C1 segment of cervical spinal cord (tissue), 14 donors: ENCODE results near the gene ACKR2.
A peak's percentile ranks its signal among the peaks of the same experiment; 100 is the strongest.

Source experiments
- DNase-seq, 14 donors: peaks; one replicate each; lab custom pipeline; 2025; lab: John Stamatoyannopoulos, UW

Gene ACKR2

DNA sequence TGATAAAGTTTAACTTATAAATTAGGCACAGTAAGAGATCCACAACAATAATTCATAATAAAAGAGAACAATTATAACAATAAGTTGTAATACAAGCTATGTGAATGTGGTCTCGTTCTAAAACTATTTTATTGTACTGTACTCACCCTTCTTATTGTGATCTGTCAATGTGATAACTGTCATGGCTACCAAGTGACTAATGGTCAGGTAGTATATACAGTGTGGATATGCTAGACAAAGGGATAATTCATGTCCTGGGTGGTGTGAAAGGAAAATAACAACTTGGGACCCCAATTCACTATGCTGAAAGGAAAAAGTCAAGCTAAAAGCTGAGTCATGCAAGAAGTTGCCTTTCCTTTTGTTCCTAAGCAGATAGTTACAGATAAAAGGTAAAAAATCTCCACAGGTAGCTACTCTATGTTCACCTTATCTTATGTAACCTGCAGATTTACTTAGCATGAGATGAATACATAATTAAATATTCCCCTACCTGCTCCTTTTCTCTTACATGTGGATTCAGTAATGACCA lies 77.1 kb downstream of the ACKR2 start:
- DNase-seq: no peak

- no peak for DNase-seq
Observed at GRCh38 chr3:42887084-42887483, 77.8 kb downstream of the ACKR2 start.

- DNase-seq: no peak
Observed at GRCh38 chr3:42891042-42891441, 81.8 kb downstream of the ACKR2 start.

DNA sequence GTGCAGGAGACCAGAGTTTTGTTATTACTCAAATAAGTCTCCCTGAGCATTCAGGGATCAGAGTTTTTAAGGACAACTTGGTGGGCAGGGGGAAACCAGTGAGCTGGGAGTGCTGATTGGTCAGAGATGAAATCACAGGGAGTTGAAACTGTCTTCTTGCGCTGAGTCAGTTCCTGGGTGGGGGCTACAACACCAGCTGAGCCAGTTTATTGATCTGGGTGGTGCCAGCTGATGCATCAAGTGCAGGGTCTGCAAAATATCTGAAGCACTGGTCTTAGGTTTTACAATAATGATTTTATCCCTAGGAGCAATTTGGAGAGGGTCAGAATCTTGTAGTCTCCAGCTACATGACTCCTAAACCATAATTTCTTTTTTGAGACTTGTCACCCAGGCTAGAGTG lies 82.9 kb downstream of the ACKR2 start:
- no peak for DNase-seq

- no peak for DNase-seq
Observed at GRCh38 chr3:42892807-42893206, 83.6 kb downstream of the ACKR2 start.

DNA sequence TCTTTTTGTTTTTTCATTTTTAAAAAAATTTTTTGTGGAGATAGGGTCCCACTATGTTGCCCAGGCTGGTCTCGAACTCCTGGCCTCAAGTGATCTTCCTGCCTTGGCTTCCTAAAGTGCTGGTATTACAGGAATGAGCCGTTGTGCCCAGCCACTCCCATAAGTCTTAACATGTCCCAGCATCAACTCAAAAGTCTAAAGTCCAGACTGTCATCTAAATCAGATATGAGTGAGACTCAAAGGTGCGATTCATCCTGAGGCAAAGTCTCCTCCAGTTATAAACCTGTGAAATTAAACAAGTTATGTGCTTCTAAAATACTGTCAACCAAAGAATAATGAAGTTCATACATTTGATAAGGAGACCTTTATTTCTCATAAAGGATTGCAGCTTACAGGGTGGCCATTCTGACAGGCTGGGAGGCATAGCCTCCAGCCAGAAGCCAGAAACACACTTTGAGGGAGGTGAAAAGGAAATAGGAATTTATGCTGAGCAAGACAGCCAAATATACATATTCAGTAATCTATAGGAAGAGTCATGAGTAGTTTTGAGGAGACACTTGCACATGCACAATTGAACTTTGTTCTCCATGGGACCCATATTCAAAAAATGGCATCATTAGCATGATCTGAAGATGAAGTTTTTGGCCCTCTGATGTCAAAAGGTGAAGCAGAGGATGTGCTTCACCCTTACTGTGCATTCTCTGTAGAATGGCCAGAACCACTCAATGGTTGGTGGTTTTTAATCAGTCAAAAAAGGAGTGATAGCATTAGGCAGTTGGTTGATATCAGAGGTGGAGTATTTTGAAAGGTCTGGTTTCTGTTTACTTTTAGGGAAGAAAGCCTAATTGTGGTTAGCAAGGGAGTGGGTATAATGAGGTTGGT lies 85.7 kb downstream of the ACKR2 start:
- DNase-seq: no peak

DNA sequence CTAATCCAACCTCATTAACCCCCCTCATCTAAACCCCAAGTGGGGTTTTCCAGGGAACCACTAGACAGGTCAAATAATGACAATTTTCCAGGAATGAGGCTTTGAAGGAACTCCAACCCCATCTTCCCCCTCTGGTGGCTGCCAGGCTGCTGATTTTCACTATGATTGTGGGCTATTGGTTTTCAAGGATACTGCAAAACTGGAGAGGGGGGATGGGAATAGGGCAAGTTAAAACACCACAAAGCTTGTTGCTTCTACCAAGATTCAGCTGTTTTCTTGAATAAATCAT lies 86.3 kb downstream of the ACKR2 start:
- no peak for DNase-seq

DNA sequence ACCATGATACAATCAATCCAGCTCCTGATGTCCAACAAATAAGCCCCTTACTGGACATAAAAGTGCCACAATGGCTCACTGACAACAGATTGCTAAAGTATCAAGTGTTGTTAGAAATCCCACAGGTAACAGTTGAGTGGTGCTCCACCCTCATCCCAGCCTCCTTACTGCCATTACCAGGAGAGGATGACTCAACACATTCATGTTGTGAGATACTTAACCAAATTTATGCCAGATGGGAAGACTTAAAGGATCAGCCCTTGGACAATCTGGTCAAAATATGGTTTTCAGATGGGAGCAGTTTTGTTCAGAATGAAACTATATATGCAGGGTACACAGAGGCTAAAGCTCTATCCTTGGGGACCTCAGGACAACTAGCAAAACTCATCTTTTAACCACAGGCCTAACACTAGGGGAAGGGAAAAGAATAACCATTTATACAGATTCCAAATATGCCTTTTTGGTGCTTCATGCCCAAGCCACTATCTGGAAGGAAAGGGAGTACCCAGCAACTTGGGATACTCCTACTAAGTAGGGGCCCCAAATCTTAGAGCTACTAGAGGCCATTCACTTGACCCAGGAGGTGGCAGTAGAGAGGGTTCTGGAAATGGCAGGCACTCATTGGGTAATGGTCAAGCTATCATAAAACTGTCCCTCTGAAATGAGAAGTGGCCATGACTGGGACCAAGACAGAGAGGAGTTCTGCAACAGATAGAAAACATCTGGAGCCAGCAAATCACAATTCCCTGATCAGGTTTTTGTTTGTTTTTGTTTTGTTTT lies 89.8 kb downstream of the ACKR2 start:
- no peak for DNase-seq

DNA sequence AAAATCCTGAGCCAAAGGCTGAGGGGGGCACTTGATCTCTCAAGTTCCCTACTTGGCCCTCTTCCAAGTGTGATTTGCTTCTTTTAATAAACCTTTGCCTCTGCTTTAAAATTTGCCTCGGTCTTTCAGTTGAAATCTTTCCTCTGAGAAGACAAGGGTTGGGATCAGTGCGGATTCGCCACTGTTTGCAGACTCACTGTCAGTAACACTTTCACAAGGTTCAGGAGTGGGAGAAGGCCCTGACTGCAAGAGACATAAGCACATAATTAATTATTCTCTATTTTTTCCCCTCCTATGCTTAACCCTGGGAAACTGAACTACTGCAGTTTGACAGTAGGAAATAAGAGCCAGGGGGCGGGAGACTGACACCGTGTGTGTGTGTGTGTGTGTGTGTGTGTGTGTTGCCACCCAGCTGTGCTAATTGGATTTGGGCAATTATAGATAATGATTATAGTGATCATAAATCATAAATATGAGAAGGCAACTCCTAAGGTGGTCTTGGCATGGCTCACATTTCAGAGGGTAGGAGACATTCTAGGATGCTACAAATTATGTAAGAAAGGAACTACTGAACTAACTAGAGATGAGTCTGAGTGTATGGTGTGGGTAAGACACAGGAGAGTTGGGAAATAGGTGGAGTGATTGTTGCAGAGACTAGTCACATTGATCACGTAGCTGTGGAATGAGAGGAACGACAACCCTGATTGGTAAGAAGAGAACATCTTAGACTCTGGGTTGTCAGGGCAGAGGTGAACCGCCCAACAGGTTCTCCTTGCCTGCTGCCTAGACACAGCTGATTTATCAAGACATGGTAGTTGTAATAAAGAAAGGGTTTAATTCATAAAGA lies 91.2 kb downstream of the ACKR2 start:
- DNase-seq: no peak

DNA sequence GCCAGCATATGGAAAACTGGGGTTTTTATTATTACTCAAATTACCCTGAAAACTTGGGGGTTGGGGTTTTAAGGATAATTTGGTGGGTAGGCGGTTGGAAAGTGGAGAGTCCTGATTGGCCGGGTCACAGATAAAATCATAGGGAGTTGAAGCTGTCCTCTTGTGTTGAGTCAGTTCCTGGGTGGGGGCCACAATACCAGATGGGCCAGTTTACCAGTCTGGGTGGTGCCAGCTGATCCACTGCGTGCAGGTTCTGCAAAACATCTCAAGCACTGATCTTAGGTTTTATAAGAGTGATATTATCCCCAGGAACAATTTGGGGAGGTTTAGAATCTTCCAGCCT lies 91.8 kb downstream of the ACKR2 start:
- no peak for DNase-seq

- no peak for DNase-seq
Observed at GRCh38 chr3:42902257-42902656, 93.0 kb downstream of the ACKR2 start.

- no peak for DNase-seq
Observed at GRCh38 chr3:42904076-42904475, 94.8 kb downstream of the ACKR2 start.

DNA sequence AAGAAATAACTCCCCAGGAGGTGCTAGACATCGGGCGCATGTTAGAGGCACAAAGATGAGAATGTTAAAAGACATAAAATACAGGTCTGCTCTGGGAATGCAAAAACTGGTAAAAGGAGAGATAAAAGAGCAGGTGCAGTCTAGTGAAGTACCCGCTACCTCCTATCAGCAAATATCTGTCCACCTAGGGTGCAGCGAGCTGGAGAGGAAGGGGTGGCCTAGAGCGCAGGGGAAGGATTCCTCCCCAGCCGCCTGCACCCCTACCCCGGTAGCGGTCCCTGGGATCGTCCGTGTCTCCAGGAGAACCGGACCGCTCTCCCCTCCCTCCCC lies 96.5 kb downstream of the ACKR2 start:
- no peak for DNase-seq

- DNase-seq: peak in 13 of 14 donors; percentile 9 to 79 (median 36)
Observed at GRCh38 chr3:42906070-42906847, 97.0 kb downstream of the ACKR2 start, which contains the start of gene ZNF662. ZNF662 (plus strand) TSS chr3:42906142; CDS start chr3:42908115, 1,973 bp downstream.

- DNase-seq: peak in 1 of 14 donors; percentile 7
Observed at GRCh38 chr3:42906848-42907183, 97.6 kb downstream of the ACKR2 start.

DNA sequence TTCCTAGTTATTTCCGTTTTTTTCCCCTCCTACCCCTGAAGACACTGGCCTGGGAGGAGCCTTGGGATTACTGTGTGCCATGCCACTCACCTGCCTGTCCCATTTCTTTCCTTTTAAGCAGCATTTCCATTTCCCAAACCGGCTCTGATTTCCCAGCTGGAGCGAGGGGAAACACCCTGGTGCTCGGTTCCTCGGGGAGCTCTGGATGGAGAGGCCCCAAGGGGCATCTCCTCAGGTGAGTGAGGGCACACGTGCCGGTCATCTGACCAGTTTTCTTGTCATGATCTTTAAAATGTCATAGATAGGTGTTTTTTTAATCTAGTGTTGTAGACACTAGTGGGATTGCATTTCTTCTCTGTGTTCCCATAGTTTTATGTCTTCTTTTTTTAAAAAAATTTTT lies 99.4 kb downstream of the ACKR2 start:
- DNase-seq: no peak

- no peak for DNase-seq
Observed at GRCh38 chr3:42911551-42911950, 102.3 kb downstream of the ACKR2 start.

GRCh38 chr3:42914771-42915515 lies 105.7 kb downstream of the ACKR2 start:
- no peak for DNase-seq
